Activated naive CD4-positive, alpha-beta T cell treated with anti-CD3 and anti-CD28 coated beads, Interleukin-2, amount 50 U/mL, for 24 hours (primary cell): ENCODE results near the gene PLEKHB2.
"Not testable (repeated sequence)": the region's sequence is repeated elsewhere in the genome, so short reads cannot be mapped to it uniquely, and the experiment has no call there.

Experiments
- H3K27ac Mint-ChIP-seq: one replicate; pipeline ENCODE4 v1.8.0; 2021; ENCODE audit warnings: mild to moderate bottlenecking, mixed read lengths
- H3K27me3 Mint-ChIP-seq: one replicate; pipeline ENCODE4 v1.8.0; 2021; ENCODE audit warnings: mixed read lengths
- H3K36me3 Mint-ChIP-seq: one replicate; pipeline ENCODE4 v1.8.0; 2021; ENCODE audit warnings: mixed read lengths
- H3K4me1 Mint-ChIP-seq: one replicate; pipeline ENCODE4 v1.8.0; 2021; ENCODE audit warnings: mixed read lengths
- H3K4me3 Mint-ChIP-seq: one replicate; pipeline ENCODE4 v1.8.0; 2021; ENCODE audit warnings: mild to moderate bottlenecking, mixed read lengths
- H3K9me3 Mint-ChIP-seq: one replicate; pipeline ENCODE4 v1.8.0; 2021; ENCODE audit warnings: mixed read lengths

The PLEKHB2 gene, protein sequence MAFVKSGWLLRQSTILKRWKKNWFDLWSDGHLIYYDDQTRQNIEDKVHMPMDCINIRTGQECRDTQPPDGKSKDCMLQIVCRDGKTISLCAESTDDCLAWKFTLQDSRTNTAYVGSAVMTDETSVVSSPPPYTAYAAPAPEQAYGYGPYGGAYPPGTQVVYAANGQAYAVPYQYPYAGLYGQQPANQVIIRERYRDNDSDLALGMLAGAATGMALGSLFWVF

DNA sequence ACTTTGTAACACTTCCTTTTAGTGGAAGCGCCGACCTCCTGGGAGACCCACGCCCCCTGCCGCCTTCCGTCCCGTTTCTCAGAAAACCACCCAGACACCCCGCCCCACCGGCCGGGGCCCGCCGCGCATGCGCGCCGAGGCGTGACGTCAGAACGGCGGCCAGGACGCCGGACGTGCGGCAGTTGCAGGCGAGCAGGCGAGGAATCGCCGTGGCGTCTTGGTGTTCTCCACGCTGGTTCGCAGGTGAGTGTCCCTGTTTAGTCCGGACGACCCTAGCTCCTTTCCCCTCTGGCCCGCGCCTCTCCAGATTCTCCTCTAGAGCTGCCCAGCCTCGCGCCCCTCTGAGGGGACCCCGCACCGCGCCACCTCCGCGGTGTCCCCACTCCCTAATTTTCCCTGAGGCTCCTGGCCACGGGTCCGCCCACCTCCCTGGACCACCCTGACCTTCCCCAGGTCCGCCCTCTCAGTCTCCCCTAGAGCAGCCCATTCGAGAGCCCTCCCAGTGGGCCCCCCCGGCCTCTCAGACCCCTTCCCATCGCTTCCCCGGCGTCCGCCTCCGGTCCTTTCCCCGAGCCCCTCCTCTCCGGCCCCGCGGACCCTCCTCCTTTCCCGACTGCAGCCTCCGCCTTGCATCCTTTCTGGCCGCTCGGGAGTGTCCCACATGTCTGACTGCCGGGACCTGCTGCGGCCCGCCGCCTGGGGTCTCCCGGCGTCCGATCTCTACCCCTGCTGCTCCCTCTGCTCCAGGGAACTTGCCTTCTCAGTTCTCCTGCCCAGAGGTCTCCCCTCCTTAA lies at the start of gene PLEKHB2:
PLEKHB2 (plus strand) TSS at position 181 of the 794 bp plus-strand sequence. CDS start 15,606 bp downstream, outside the sequence.
- Mint-ChIP-seq H3K36me3 (peaks cover 8% of the 10 kb centered on the region), H3K4me3 (peak within 1 kb of the TSS; percentile 95), H3K27ac (peak within 1 kb of the TSS; percentile 99), H3K27me3 (no peaks in the 10 kb centered on the region), H3K4me1 (peaks cover 56% of the 10 kb centered on the region), H3K9me3 (no peaks in the 10 kb centered on the region)

DNA sequence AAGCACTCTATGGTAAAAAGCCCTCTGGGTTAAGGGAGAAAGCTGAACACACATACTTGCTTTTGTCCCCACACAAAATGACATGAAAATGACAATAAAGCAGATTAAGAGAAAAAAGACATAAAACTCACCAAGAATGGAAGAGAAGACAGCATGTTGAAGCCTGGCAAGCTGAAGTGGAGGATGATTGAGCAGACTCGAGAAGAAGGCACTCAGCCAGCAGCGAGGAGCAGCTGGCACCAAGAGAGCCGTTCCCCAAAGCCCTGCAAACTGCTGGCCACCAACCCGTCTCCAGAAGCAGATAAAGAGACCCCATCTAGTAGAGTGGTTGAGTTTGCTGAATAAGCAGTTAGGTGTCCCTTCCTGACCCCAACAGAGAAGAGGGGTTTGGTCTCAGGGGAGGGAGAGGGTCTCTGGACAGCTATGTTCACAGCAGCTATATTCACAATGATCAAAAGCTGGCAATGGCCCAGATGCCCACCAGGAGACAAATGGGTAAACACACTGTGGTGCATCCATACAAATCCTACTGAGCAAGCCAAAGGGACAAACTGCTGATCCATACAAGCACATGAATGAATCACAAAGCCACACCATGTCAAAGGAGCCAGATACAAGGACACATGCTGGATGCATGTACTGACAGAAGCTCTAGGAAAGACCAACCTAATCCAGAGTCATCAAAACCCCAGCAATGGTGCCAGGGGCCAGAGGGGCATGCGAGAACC lies 48.8 kb upstream of the PLEKHB2 start:
- Mint-ChIP-seq H3K9me3 (no peaks in the 10 kb centered on the region), H3K4me3 (no peak overlapping the region), H3K27me3 (no peaks in the 10 kb centered on the region), H3K27ac (peak overlapping the region; percentile 66), H3K36me3 (peaks cover 20% of the 10 kb centered on the region), H3K4me1 (peaks cover 24% of the 10 kb centered on the region)

DNA sequence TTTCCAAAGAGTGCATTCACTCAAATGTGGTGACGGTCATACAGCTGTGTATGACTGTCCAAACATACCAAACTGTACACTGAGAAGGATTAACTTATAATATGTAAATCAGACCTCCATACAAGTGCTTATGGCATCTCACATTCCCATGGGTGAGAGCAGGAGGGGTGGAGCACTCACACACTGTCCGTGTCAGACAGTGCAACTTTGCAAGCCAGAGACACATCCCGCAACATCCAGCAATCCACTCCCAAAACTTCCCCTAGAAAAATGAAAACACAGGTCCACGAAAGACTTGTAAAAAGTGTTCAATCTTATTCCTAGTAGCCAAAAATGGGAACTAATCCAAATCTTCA lies 48.2 kb upstream of the PLEKHB2 start:
- Mint-ChIP-seq H3K9me3 (no peaks in the 10 kb centered on the region), H3K4me1 (peaks cover 27% of the 10 kb centered on the region), H3K36me3 (peaks cover 17% of the 10 kb centered on the region), H3K4me3 (no peak overlapping the region), H3K27ac (peak overlapping the region; percentile 47), H3K27me3 (no peaks in the 10 kb centered on the region)

DNA sequence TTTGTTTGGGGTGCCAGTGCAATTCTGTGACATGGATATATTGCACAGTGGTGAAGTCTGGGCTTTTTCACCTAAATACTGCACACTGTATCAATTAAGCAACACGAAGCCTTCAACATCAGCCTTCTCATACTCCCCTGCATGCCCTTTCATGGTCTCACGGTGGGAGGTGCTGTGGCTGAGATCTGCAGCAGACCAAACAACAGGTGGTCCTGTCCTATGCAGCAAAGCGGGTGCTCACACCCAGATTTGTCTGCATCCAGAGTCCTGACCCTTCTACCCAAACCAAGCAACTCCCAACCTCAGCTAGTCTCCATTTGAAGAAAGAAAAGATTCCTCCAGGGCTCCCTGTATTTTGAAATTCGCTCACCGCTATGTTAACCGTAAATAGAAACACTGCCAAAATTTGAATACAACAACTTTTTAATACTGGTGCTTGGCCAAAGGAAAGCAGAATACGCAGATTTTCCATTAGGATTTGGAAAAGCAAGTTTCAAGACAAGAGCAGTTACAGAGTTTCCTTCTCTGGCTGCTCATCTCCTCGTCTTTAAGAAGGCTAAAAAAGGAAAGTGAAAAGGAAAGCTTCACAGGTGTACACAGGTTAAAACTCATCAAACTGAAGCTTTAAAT lies 46.8 kb upstream of the PLEKHB2 start:
- Mint-ChIP-seq H3K4me1 (peaks cover 31% of the 10 kb centered on the region), H3K27me3 (no peaks in the 10 kb centered on the region), H3K9me3 (no peaks in the 10 kb centered on the region), H3K4me3 (no peak overlapping the region), H3K27ac (peak overlapping the region; percentile 65), H3K36me3 (peaks cover 9% of the 10 kb centered on the region)

DNA sequence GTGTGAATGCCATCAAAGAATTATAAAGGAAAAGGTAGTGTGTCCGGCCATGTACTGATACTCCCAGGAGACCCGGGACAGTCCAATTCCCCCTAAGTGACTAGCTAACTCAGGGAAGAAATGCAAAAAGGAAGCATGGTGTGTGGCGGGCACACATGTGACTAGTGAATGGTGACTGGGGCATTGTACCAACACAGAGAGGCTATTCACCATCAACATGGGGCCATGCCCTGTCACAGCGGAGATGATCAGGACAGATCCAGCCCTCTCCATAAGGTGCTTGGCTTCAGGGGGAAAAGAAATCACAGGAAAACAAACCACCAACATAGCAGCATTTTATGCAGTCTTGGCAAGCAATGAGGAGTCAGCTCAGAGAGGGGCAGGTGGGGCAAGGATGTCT lies 46.2 kb upstream of the PLEKHB2 start:
- Mint-ChIP-seq H3K4me1 (peaks cover 34% of the 10 kb centered on the region), H3K4me3 (no peak overlapping the region), H3K27me3 (no peaks in the 10 kb centered on the region), H3K9me3 (no peaks in the 10 kb centered on the region), H3K36me3 (peaks cover 8% of the 10 kb centered on the region), H3K27ac (no peak overlapping the region)

DNA sequence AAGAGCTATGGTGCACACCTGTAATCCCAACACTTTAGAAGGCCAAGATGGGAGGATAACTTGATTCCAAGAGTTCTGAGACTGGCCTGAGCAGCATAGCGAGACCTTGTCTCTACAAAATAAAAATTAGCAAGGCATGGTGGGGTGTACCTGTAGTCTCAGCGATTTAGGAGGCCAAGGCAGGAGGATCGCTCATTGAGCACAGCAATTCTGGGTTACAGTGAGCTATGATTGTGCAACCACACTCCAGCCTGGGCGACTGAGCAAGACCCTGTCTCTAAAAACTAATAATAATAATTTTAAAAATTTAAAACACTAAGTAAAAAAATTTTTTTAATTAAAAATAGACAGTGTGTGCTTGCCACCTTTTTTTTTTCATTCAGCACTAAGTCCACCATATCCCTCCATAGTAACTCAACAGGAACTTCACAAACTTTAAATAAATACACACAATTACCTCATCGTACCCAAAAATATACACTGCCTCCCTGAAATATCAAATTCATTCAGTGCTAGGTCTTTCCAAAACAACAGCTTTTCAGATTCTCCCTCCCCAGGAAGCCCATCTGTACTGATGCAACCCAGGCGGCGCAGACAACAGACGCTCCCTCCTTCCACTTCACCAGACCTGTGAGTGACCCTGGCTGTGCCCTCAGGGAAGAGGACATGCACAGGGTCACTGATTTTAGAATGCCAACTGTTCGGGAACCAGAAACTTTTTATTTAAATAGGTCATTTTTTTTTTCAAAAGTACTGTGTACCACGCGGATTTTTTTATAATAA lies 41.4 kb upstream of the PLEKHB2 start:
- peaks cover 14% of the 10 kb centered on the region for H3K36me3 Mint-ChIP-seq
- no peaks in the 10 kb centered on the region for H3K9me3 Mint-ChIP-seq
- peaks cover 49% of the 10 kb centered on the region for H3K4me1 Mint-ChIP-seq
- no peak overlapping the region for H3K4me3 Mint-ChIP-seq
- H3K27me3 Mint-ChIP-seq, result no peaks in the 10 kb centered on the region
- no peak overlapping the region for H3K27ac Mint-ChIP-seq

DNA sequence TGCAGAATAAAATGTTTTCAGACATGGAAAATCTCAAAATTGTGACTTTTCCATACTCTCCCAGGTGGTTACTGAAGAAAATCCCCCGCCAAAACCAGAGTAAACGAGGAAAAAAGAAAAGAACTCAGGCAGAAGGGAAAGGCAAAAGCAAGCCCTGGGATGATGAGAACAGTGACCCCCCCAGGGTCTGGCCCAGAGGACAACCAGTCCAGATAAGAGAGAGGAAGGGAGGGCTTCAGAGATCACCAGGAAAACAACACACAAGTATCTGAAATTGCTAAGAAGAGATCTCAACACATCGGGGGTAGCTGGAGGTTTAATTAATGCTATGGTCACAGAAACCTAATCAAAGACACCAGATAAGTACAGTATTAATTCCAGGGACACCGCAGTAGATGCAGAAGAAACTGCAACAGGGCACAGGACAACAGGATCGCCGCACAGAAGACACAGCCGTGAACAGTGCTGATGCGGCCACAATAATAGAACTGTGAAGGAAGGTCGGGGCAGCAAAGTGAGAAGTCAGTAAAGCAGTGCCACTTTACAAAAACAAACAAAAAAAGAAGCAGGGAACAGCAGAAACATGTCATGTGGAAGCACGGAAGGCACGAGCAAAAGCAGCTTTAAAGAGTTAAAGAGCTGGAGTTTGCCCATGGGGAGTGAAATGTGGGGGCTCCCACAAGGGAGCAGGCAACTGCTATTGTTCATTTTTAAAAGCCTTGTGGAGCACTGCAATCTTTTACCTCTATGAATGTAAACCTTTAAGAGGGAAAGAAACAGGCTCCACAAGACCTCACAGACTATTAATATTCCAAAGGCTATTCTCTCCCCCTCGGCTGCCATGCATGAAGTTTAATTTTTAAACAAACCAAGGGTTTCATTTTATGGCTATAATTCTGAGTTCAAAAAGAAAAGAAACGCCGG lies 40.3 kb upstream of the PLEKHB2 start:
- H3K4me1 Mint-ChIP-seq, result peaks cover 49% of the 10 kb centered on the region
- H3K27ac Mint-ChIP-seq, result peak overlapping the region; percentile 18
- H3K9me3 Mint-ChIP-seq, result no peaks in the 10 kb centered on the region
- H3K4me3 Mint-ChIP-seq, result no peak overlapping the region
- H3K36me3 Mint-ChIP-seq, result peaks cover 14% of the 10 kb centered on the region
- no peaks in the 10 kb centered on the region for H3K27me3 Mint-ChIP-seq

DNA sequence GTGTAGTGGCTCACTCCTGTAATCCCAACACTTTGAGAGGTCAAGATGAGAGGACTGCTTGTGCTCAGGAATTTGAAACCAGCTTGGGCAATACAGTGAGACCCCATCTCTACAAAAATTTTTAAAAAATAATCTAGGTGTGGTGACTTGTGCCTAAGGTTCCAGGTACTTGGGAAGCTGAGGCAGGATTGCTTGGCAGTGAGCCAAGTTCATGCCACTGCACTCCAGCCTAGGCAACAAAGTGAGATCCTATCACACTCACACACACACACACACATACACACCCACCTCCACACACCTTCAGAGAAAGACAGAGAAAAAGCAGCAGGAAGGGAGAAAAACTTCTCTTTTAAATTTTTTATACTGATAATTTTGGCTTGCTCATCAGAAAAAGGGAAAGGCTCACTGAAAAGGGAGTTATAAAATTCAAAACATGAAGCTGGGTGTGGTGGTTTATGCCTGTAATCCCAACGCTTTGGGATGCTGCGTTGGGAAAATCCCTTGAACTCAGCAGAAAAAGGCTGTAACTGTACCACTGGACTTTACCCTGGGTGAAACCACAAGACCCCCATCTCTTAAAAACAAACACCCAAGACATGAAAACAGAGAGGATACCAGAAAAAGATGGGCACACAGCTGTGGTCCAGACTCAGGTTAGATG lies 37.5 kb upstream of the PLEKHB2 start:
- H3K9me3 Mint-ChIP-seq, result no peaks in the 10 kb centered on the region
- no peak overlapping the region for H3K4me3 Mint-ChIP-seq
- no peaks in the 10 kb centered on the region for H3K27me3 Mint-ChIP-seq

DNA sequence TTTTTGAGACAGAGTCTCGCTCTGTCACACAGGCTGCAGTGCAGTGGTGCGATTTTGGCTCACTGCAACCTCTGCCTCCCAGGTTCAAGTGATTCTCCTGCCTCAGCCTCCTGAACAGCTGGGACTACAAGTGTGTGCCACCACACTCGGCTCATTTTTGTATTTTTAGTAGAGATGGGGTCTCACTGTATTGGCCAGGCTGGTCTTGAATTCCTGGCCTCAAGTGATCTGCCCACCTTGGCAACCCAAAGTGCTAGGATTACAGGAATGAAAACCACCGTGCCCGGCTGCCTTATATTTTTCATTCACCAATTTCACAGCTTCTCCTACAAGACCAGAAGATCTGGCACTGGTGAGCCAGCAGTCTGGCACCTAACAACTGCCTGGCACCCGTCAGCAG lies 37.0 kb upstream of the PLEKHB2 start:
- Mint-ChIP-seq H3K4me1 (peaks cover 52% of the 10 kb centered on the region), H3K36me3 (peaks cover 20% of the 10 kb centered on the region)
- not testable (repeated sequence) for H3K9me3 Mint-ChIP-seq, H3K4me3 Mint-ChIP-seq, H3K27ac Mint-ChIP-seq, H3K27me3 Mint-ChIP-seq

More for the DNA sequence above, 37.5 kb upstream of the PLEKHB2 start:
- peaks cover 20% of the 10 kb centered on the region for H3K36me3 Mint-ChIP-seq
- H3K27ac Mint-ChIP-seq, result no peak overlapping the region
- H3K4me1 Mint-ChIP-seq, result peaks cover 52% of the 10 kb centered on the region

DNA sequence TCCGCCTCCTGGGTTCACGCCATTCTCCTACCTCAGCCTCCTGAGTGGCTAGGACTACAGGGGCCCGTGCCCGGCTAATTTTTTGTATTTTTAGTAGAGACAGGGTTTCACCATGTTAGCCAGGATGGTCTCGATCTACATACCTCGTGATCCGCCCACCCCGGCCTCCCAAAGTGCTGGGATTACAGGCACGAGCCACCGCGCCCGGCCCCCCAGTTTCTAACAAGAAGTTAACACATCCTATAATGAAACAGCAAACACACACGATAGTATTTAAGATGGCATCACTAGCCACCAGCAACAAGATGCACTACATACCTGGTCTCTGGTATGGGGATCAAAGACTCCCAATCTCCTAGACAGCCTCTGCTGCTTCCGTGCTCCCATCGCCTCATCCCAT lies 29.6 kb upstream of the PLEKHB2 start:
- H3K4me1 Mint-ChIP-seq, result peaks cover 58% of the 10 kb centered on the region
- not testable (repeated sequence) for H3K27ac Mint-ChIP-seq, H3K27me3 Mint-ChIP-seq, H3K9me3 Mint-ChIP-seq, H3K4me3 Mint-ChIP-seq
- peaks cover 16% of the 10 kb centered on the region for H3K36me3 Mint-ChIP-seq

DNA sequence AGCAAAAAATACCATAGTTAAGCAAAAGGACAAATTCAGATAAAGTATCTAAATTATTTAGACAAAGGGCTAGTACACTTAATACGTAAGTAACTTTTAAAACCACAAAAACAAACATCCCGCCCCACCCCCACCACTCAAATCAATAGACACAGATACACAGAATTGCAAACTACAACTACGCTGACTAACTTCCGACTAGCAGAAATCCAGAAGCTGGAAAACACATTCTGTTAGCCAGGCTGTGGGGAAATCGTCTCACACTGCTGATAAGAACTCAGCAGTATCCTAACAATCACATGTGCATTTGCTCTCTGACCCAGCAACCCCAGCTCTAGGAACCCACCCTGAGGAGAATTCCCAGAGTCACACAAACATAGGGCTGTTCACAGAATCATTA lies 28.4 kb upstream of the PLEKHB2 start:
- Mint-ChIP-seq H3K36me3 (peaks cover 16% of the 10 kb centered on the region), H3K27ac (no peak overlapping the region), H3K4me3 (no peak overlapping the region), H3K27me3 (no peaks in the 10 kb centered on the region), H3K4me1 (peaks cover 61% of the 10 kb centered on the region), H3K9me3 (no peaks in the 10 kb centered on the region)

DNA sequence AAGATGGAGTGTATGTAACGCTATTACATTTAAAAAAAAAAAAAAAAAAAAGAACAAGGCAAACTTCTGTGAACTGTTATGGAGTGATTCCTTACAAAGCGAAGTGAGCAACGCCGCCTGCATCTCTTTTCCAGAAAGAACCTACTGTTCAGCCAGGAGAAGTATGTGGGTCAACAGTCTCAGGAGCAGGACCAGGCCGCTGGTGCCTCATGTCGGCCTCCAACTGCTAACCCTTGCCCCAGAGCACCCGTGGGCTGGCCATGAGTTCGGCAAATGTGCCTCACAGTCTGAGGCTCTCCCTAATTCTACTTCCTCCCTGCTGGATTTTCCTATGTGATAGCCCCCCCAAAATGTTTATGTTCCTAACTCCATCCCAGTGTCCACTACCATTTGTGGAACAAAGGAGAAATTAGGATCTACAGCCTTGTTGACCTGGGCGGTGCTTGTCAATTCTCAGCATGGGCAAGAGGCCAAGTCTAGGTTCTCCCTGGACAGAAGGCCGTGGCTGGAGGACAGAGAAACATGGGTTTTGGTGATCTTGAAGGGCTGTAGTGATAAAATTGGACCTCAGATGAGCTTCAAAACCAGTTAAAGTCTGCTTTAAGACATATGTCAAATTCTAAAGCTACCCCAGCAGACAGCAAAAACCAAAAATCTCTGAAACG lies 27.8 kb upstream of the PLEKHB2 start:
- peaks cover 63% of the 10 kb centered on the region for H3K4me1 Mint-ChIP-seq
- H3K36me3 Mint-ChIP-seq, result peaks cover 13% of the 10 kb centered on the region
- H3K27me3 Mint-ChIP-seq, result no peaks in the 10 kb centered on the region
- H3K27ac Mint-ChIP-seq, result no peak overlapping the region
- H3K4me3 Mint-ChIP-seq, result no peak overlapping the region
- no peaks in the 10 kb centered on the region for H3K9me3 Mint-ChIP-seq

DNA sequence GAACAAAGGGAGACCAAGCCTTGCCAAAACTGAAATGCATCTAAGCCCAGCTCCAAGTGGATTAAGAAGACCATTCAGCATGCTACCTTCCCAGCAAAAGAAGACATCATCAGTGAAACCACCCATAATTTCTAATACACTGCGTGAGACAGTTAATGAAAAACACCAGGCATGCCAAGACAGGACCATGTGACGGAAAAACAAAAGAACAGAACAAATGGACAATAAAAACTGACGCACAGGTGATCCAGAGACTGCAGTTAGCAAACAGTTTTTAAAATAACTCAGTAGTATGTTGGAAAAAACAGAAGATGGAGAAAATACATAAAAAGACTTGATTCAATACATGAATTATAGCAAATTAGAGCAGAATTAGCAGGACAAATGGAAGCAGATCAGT lies 27.2 kb upstream of the PLEKHB2 start:
- no peak overlapping the region for H3K4me3 Mint-ChIP-seq
- H3K36me3 Mint-ChIP-seq, result peaks cover 13% of the 10 kb centered on the region
- peak overlapping the region; percentile 11 for H3K27ac Mint-ChIP-seq
- H3K9me3 Mint-ChIP-seq, result no peaks in the 10 kb centered on the region
- peaks cover 63% of the 10 kb centered on the region for H3K4me1 Mint-ChIP-seq
- no peaks in the 10 kb centered on the region for H3K27me3 Mint-ChIP-seq
